ENCODE results near the gene LILRA2. TPM values are rescaled to one million over a fixed set of nuclear protein-coding genes. Genes with fewer than 3 reads are reported as not detected.

The LILRA2 gene
- total and polyA plus RNA-seq, 2 of the 13 experiments (the other 11 are each of a cell fraction or from before 2014, with no cell fraction given) = 0.53 TPM; not detected in 1

DNA sequence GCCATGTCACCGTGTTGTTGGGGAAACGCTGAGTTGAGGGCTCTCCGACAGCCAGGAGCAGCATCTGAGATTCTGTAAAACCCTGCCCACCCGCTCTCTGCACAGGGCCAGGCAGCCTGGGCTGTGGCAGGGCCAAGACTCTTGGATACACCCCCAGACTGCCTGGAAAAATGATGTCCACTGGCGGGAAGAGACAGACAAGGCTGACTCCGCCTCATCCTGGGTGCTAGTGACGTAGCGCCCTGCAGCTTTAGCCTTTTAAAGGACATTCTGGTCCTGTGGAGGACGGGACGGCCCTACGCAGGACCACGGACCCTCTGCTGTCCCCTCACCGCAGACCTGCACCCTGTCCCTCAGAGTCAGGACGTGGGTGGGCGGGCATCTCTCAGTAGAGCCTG is 20.7 kb upstream of the LILRA2 start (continued):
- TF ChIP-seq, protein P1, sequence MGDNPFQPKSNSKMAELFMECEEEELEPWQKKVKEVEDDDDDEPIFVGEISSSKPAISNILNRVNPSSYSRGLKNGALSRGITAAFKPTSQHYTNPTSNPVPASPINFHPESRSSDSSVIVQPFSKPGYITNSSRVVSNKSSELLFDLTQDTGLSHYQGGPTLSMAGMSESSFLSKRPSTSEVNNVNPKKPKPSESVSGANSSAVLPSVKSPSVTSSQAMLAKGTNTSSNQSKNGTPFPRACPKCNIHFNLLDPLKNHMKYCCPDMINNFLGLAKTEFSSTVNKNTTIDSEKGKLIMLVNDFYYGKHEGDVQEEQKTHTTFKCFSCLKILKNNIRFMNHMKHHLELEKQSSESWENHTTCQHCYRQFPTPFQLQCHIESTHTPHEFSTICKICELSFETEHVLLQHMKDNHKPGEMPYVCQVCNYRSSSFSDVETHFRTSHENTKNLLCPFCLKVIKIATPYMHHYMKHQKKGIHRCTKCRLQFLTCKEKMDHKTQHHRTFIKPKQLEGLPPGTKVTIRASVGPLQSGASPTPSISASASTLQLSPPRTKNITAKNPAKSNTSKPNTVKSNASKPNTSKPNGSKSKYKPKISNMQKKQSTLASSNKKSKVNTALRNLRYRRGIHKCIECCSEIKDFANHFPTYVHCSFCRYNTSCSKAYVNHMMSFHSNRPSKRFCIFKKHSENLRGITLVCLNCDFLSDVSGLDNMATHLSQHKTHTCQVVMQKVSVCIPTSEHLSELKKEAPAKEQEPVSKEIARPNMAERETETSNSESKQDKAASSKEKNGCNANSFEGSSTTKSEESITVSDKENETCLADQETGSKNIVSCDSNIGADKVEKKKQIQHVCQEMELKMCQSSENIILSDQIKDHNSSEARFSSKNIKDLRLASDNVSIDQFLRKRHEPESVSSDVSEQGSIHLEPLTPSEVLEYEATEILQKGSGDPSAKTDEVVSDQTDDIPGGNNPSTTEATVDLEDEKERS (CRISPR knock-in tag; IDR thresholded peaks at IDR 0.05) = no peak
- no peak for TF ChIP-seq TARDBP (CRISPR knock-in tag; IDR thresholded peaks at IDR 0.05)
- TF ChIP-seq SRSF1 (optimal IDR thresholded peaks at IDR 0.05; ENCODE audit: low read depth, low read length) = no peak
- TF ChIP-seq, protein P2, sequence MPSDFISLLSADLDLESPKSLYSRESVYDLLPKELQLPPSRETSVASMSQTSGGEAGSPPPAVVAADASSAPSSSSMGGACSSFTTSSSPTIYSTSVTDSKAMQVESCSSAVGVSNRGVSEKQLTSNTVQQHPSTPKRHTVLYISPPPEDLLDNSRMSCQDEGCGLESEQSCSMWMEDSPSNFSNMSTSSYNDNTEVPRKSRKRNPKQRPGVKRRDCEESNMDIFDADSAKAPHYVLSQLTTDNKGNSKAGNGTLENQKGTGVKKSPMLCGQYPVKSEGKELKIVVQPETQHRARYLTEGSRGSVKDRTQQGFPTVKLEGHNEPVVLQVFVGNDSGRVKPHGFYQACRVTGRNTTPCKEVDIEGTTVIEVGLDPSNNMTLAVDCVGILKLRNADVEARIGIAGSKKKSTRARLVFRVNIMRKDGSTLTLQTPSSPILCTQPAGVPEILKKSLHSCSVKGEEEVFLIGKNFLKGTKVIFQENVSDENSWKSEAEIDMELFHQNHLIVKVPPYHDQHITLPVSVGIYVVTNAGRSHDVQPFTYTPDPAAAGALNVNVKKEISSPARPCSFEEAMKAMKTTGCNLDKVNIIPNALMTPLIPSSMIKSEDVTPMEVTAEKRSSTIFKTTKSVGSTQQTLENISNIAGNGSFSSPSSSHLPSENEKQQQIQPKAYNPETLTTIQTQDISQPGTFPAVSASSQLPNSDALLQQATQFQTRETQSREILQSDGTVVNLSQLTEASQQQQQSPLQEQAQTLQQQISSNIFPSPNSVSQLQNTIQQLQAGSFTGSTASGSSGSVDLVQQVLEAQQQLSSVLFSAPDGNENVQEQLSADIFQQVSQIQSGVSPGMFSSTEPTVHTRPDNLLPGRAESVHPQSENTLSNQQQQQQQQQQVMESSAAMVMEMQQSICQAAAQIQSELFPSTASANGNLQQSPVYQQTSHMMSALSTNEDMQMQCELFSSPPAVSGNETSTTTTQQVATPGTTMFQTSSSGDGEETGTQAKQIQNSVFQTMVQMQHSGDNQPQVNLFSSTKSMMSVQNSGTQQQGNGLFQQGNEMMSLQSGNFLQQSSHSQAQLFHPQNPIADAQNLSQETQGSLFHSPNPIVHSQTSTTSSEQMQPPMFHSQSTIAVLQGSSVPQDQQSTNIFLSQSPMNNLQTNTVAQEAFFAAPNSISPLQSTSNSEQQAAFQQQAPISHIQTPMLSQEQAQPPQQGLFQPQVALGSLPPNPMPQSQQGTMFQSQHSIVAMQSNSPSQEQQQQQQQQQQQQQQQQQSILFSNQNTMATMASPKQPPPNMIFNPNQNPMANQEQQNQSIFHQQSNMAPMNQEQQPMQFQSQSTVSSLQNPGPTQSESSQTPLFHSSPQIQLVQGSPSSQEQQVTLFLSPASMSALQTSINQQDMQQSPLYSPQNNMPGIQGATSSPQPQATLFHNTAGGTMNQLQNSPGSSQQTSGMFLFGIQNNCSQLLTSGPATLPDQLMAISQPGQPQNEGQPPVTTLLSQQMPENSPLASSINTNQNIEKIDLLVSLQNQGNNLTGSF (CRISPR knock-in tag; IDR thresholded peaks at IDR 0.05) = no peak
- TF ChIP-seq, protein P3, sequence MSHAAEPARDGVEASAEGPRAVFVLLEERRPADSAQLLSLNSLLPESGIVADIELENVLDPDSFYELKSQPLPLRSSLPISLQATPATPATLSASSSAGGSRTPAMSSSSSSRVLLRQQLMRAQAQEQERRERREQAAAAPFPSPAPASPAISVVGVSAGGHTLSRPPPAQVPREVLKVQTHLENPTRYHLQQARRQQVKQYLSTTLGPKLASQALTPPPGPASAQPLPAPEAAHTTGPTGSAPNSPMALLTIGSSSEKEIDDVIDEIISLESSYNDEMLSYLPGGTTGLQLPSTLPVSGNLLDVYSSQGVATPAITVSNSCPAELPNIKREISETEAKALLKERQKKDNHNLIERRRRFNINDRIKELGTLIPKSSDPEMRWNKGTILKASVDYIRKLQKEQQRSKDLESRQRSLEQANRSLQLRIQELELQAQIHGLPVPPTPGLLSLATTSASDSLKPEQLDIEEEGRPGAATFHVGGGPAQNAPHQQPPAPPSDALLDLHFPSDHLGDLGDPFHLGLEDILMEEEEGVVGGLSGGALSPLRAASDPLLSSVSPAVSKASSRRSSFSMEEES (CRISPR knock-in tag; IDR thresholded peaks at IDR 0.05) = no peak
- TF ChIP-seq, protein P4, sequence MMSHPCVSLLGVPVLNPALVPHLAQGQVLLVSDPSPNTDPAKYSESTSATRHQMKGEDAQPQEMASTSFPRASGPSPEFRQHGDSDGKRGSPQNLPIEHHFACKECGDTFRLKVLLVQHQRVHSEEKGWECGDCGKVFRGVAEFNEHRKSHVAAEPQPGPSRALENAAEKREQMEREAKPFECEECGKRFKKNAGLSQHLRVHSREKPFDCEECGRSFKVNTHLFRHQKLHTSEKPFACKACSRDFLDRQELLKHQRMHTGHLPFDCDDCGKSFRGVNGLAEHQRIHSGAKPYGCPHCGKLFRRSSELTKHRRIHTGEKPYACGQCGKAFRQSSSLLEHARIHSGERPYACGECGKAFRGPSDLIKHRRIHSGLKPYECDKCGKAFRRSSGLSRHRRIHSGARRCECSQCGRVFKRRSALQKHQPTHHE (CRISPR knock-in tag; IDR thresholded peaks at IDR 0.05; ENCODE audit: borderline replicate concordance) = no peak
- TF ChIP-seq KDM5A (IDR thresholded peaks at IDR 0.05; ENCODE audit: borderline replicate concordance, low read length) = no peak
